Activated naive CD4-positive, alpha-beta T cell treated with anti-CD3 and anti-CD28 coated beads, Interleukin-2, amount 10 ng/mL, durations not matched to agents 7 days and 5 days (primary cell): Measurements from ENCODE around the gene EVI2A.
"Not testable (repeated sequence)": the region's sequence is repeated elsewhere in the genome, so short reads cannot be mapped to it uniquely, and the experiment has no call there.

Experiments used
- CTCF ChIA-PET: fragments of 350-600 bp; sonication (Branson Sonifier 250); formaldehyde crosslinking; loops from one replicate; lab custom pipeline; 2021; ENCODE audit warnings: antibody characterized with exemption; lab: Charles Lee
- DNase-seq: peaks from one replicate; pipeline ENCODE4 v3.0.0-alpha.2; 2020
- H3K27ac Mint-ChIP-seq: one replicate; pipeline ENCODE4 v1.8.0; 2021; ENCODE audit warnings: mild to moderate bottlenecking, moderate library complexity, mixed read lengths
- H3K27me3 Mint-ChIP-seq: one replicate; pipeline ENCODE4 v1.8.0; 2021; ENCODE audit warnings: mild to moderate bottlenecking, mixed read lengths
- H3K36me3 Mint-ChIP-seq: one replicate; pipeline ENCODE4 v1.8.0; 2021; ENCODE audit warnings: mixed read lengths
- H3K4me1 Mint-ChIP-seq: one replicate; pipeline ENCODE4 v1.8.0; 2021; ENCODE audit warnings: mixed read lengths
- H3K4me3 Mint-ChIP-seq: one replicate; pipeline ENCODE4 v1.8.0; 2021; ENCODE audit warnings: mild to moderate bottlenecking, moderate library complexity, mixed read lengths
- H3K9me3 Mint-ChIP-seq: one replicate; pipeline ENCODE4 v1.8.0; 2021; ENCODE audit warnings: mixed read lengths

Gene EVI2A

GRCh38 chr17:31321966-31322365, 544 bp upstream of the EVI2A start:
- CTCF ChIA-PET: interaction anchor here (1.0 to 4.1 kb wide), 2 partner anchors 9 to 13 kb away, joined by 4 to 23 read pairs; no protein-coding TSS in a partner anchor
- H3K27me3 Mint-ChIP-seq: no peaks in the 10 kb centered on the region
- peak overlapping the region; percentile 78 for H3K4me3 Mint-ChIP-seq
- peak; percentile 64 for DNase-seq
- peaks cover 26% of the 10 kb centered on the region for H3K4me1 Mint-ChIP-seq
- peaks cover 23% of the 10 kb centered on the region for H3K36me3 Mint-ChIP-seq
- no peaks in the 10 kb centered on the region for H3K9me3 Mint-ChIP-seq
- peak overlapping the region; percentile 94 for H3K27ac Mint-ChIP-seq

GRCh38 chr17:31320791-31321190, 631 bp downstream of the EVI2A start:
- Mint-ChIP-seq H3K9me3 (no peaks in the 10 kb centered on the region), H3K36me3 (peaks cover 31% of the 10 kb centered on the region), H3K4me3 (peak overlapping the region; percentile 78), H3K27me3 (no peaks in the 10 kb centered on the region), H3K4me1 (peaks cover 37% of the 10 kb centered on the region), H3K27ac (peak overlapping the region; percentile 94)
- CTCF ChIA-PET: interaction anchor here (1.0 to 4.1 kb wide), 2 partner anchors 8 to 12 kb away, joined by 4 to 23 read pairs; no protein-coding TSS in a partner anchor
- DNase-seq: no peak

- CTCF ChIA-PET: interaction anchor here (0.6 to 4.1 kb wide), 2 partner anchors 11 to 73 kb away, joined by 3 to 23 read pairs; no protein-coding TSS in a partner anchor
- Mint-ChIP-seq H3K27ac (peak overlapping the region; percentile 94), H3K9me3 (no peaks in the 10 kb centered on the region), H3K4me1 (peaks cover 40% of the 10 kb centered on the region), H3K36me3 (peaks cover 32% of the 10 kb centered on the region), H3K4me3 (peak overlapping the region; percentile 78), H3K27me3 (no peaks in the 10 kb centered on the region)
- no peak for DNase-seq
These were observed 1.2 kb downstream of the EVI2A start for GRCh38 chr17:31320241-31320640.

- peak overlapping the region; percentile 94 for H3K27ac Mint-ChIP-seq
These were observed 2.4 kb downstream of the EVI2A start for GRCh38 chr17:31318851-31319661.

GRCh38 chr17:31318298-31318801, 3.1 kb downstream of the EVI2A start:
- peaks cover 34% of the 10 kb centered on the region for H3K36me3 Mint-ChIP-seq
- peaks cover 46% of the 10 kb centered on the region for H3K4me1 Mint-ChIP-seq
- H3K27me3 Mint-ChIP-seq: no peaks in the 10 kb centered on the region
- H3K9me3 Mint-ChIP-seq: no peaks in the 10 kb centered on the region
- peak overlapping the region; percentile 78 for H3K4me3 Mint-ChIP-seq
- H3K27ac Mint-ChIP-seq: peak overlapping the region; percentile 94
- CTCF ChIA-PET: interaction anchor here (4.1 kb wide), 1 partner anchor 9 kb away, joined by 23 read pairs; no protein-coding TSS in a partner anchor
- peak; percentile 65 for DNase-seq

More at GRCh38 chr17:31318851-31319661, 2.4 kb downstream of the EVI2A start:
- Mint-ChIP-seq H3K36me3 (peaks cover 32% of the 10 kb centered on the region), H3K4me3 (peak overlapping the region; percentile 78), H3K4me1 (peaks cover 50% of the 10 kb centered on the region), H3K9me3 (no peaks in the 10 kb centered on the region), H3K27me3 (no peaks in the 10 kb centered on the region)
- CTCF ChIA-PET: interaction anchor here (0.7 to 4.1 kb wide), 3 partner anchors 10 to 174 kb away, joined by 3 to 23 read pairs (median 4); no protein-coding TSS in a partner anchor
- no peak for DNase-seq

- Mint-ChIP-seq H3K4me3 (peak overlapping the region; percentile 88), H3K27me3 (no peaks in the 10 kb centered on the region), H3K36me3 (peaks cover 50% of the 10 kb centered on the region), H3K9me3 (no peaks in the 10 kb centered on the region), H3K27ac (peak overlapping the region; percentile 98), H3K4me1 (peaks cover 40% of the 10 kb centered on the region)
- CTCF ChIA-PET: no interaction called here
- no peak for DNase-seq
These were observed 6.7 kb downstream of the EVI2A start for GRCh38 chr17:31314782-31315100.

- CTCF ChIA-PET: no interaction called here
- no peaks in the 10 kb centered on the region for H3K27me3 Mint-ChIP-seq
- H3K4me3 Mint-ChIP-seq: peak within 1 kb of the TSS; percentile 88
- H3K4me1 Mint-ChIP-seq: peaks cover 45% of the 10 kb centered on the region
- H3K9me3 Mint-ChIP-seq: no peaks in the 10 kb centered on the region
- H3K36me3 Mint-ChIP-seq: peaks cover 47% of the 10 kb centered on the region
- peak within 1 kb of the TSS; percentile 98 for H3K27ac Mint-ChIP-seq
- DNase-seq: no peak
These were observed 7.2 kb downstream of the EVI2A start, which contains the start of gene EVI2B for GRCh38 chr17:31313982-31314781. Gene EVI2B, minus strand, starts transcription at chr17:31314054. Its CDS starts 8,445 bp downstream, at chr17:31305609.

- Mint-ChIP-seq H3K4me3 (peak overlapping the region; percentile 88), H3K27ac (peak overlapping the region; percentile 97), H3K4me1 (peaks cover 57% of the 10 kb centered on the region), H3K36me3 (peaks cover 46% of the 10 kb centered on the region)
- DNase-seq: peak; percentile 65
- CTCF ChIA-PET: interaction anchor here (0.9 to 2.9 kb wide), 2 partner anchors 9 to 60 kb away, joined by 4 to 18 read pairs; partner anchors contain the start of gene EVI2A
- not testable (repeated sequence) for H3K9me3 Mint-ChIP-seq, H3K27me3 Mint-ChIP-seq
These were observed 9.2 kb downstream of the EVI2A start for GRCh38 chr17:31312223-31312622.

GRCh38 chr17:31311526-31311925, 9.9 kb downstream of the EVI2A start:
- DNase-seq: no peak
- Mint-ChIP-seq H3K27me3 (no peaks in the 10 kb centered on the region), H3K9me3 (no peaks in the 10 kb centered on the region), H3K4me1 (peaks cover 56% of the 10 kb centered on the region), H3K4me3 (peak overlapping the region; percentile 88), H3K27ac (peak overlapping the region; percentile 97), H3K36me3 (peaks cover 46% of the 10 kb centered on the region)
- CTCF ChIA-PET: interaction anchor here (2.9 to 5.0 kb wide), 2 partner anchors 8 to 61 kb away, joined by 18 to 23 read pairs; partner anchors contain the start of gene EVI2A

- H3K27ac Mint-ChIP-seq: peak overlapping the region; percentile 97
- H3K27me3 Mint-ChIP-seq: no peaks in the 10 kb centered on the region
- H3K36me3 Mint-ChIP-seq: peaks cover 49% of the 10 kb centered on the region
- DNase-seq: peak; percentile 46
- H3K4me1 Mint-ChIP-seq: peaks cover 56% of the 10 kb centered on the region
- no peaks in the 10 kb centered on the region for H3K9me3 Mint-ChIP-seq
- peak overlapping the region; percentile 88 for H3K4me3 Mint-ChIP-seq
- CTCF ChIA-PET: interaction anchor here (2.9 to 5.0 kb wide), 2 partner anchors 9 to 61 kb away, joined by 18 to 23 read pairs; partner anchors contain the start of gene EVI2A
These were observed 10.5 kb downstream of the EVI2A start for GRCh38 chr17:31310886-31311285.

- H3K4me3 Mint-ChIP-seq: peak overlapping the region; percentile 88
- peak overlapping the region; percentile 97 for H3K27ac Mint-ChIP-seq
- CTCF ChIA-PET: interaction anchor here (2.9 to 5.0 kb wide), 2 partner anchors 10 to 62 kb away, joined by 18 to 23 read pairs; partner anchors contain the start of gene EVI2A
- H3K36me3 Mint-ChIP-seq: peaks cover 52% of the 10 kb centered on the region
- H3K4me1 Mint-ChIP-seq: peaks cover 55% of the 10 kb centered on the region
- no peaks in the 10 kb centered on the region for H3K27me3 Mint-ChIP-seq
- no peaks in the 10 kb centered on the region for H3K9me3 Mint-ChIP-seq
- peak; percentile 83 for DNase-seq
These were observed 11.2 kb downstream of the EVI2A start for GRCh38 chr17:31310260-31310659.

GRCh38 chr17:31309556-31309955, 11.9 kb downstream of the EVI2A start:
- Mint-ChIP-seq H3K4me1 (peaks cover 54% of the 10 kb centered on the region), H3K36me3 (peaks cover 59% of the 10 kb centered on the region), H3K4me3 (peak overlapping the region; percentile 88), H3K9me3 (peaks cover 3% of the 10 kb centered on the region), H3K27me3 (no peaks in the 10 kb centered on the region), H3K27ac (peak overlapping the region; percentile 97)
- CTCF ChIA-PET: interaction anchor here (5.0 kb wide), 1 partner anchor 10 kb away, joined by 23 read pairs; the partner anchor contains the start of gene EVI2A
- no peak for DNase-seq
